SK-N-SH (cell line): ENCODE results near the gene S100A10. TPM values are rescaled to one million over a fixed set of nuclear protein-coding genes. Genes with fewer than 3 reads are reported as not detected.
A peak's percentile ranks its signal among the peaks of the same experiment; 100 is the strongest.

Source experiments
- CTCF ChIA-PET: fragments of 300-600, 350-600 bp; formaldehyde crosslinking; extraction: SDS; loops from one replicate; lab custom pipeline; 2021; lab: Yijun Ruan, JAX
- POLR2A ChIA-PET: fragments of 350-600 bp; sonication (Branson Sonifier 250); formaldehyde crosslinking; extraction: SDS; loops from one replicate; lab custom pipeline; 2020; ENCODE audit warnings: antibody characterized with exemption, inconsistent platforms; lab: Yijun Ruan, JAX
- DNase-seq: peaks from one replicate; pipeline ENCODE4 v3.0.0; 2012
- H2AFZ ChIP-seq: fragments of 200-600 bp; sonication (generic); 2 replicates; pipeline ENCODE4 v1.8.1; 2016; ENCODE audit warnings: antibody characterized with exemption, mild to moderate bottlenecking, low read depth
- H3F3A ChIP-seq: fragments of 200-600 bp; sonication (generic); replicated peaks from 2 replicates; pipeline ENCODE3; 2016; ENCODE audit warnings: antibody characterized with exemption, mild to moderate bottlenecking; ENCODE audit not compliant: insufficient read depth
- H3K27ac ChIP-seq, 2 experiments: fragments of 200-500 bp in 1 of 2; fragments of 200-600 bp in 1 of 2; sonication (Bioruptor generic) in 1 of 2; sonication (generic), shearing (Covaris generic) in 1 of 2; 2 replicates each; pipeline versions ENCODE4 v1.5.1 to v1.6.1; 2014 to 2016; ENCODE audit warnings: low read depth in 2 of 2, inconsistent platforms in 1 of 2, low read length in 1 of 2, mild to moderate bottlenecking in 1 of 2, mixed read lengths in 1 of 2
- H3K27me3 ChIP-seq: fragments of 200-600 bp; sonication (generic), shearing (Covaris generic); 2 replicates; pipeline ENCODE4 v1.6.1; 2016; ENCODE audit warnings: mixed run types; ENCODE audit not compliant: insufficient read depth
- H3K36me3 ChIP-seq, 2 experiments: fragments of 200-500 bp in 1 of 2; fragments of 200-600 bp in 1 of 2; sonication (Bioruptor generic) in 1 of 2; sonication (generic) in 1 of 2; replicated peaks in 1 of 2; 2 replicates each; pipeline versions ENCODE3 to v1.5.1; 2014 to 2016; ENCODE audit warnings: low read length in 1 of 2, mild to moderate bottlenecking in 1 of 2; ENCODE audit not compliant: insufficient read depth in 2 of 2, control insufficient read depth in 1 of 2
- H3K4me1 ChIP-seq, 2 experiments: fragments of 200-500 bp in 1 of 2; fragments of 200-600 bp in 1 of 2; sonication (Bioruptor generic) in 1 of 2; sonication (generic), shearing (Covaris generic) in 1 of 2; 2 replicates each; pipeline versions ENCODE4 v1.5.1 to v1.6.1; 2014 to 2016; ENCODE audit warnings: low read depth in 1 of 2, low read length in 1 of 2, mixed run types in 1 of 2; ENCODE audit not compliant: insufficient read depth in 2 of 2, control insufficient read depth in 1 of 2
- H3K4me2 ChIP-seq: fragments of 200-600 bp; sonication (generic), shearing (Covaris generic); 2 replicates; pipeline ENCODE4 v1.6.1; 2017; ENCODE audit warnings: mixed run types
- H3K4me3 ChIP-seq, 2 experiments: fragments of 200-500 bp in 1 of 2; fragments of 200-600 bp in 1 of 2; sonication (Bioruptor generic) in 1 of 2; sonication (generic), shearing (Covaris generic) in 1 of 2; 2 replicates each; pipeline versions ENCODE4 v1.5.1 to v1.8.1; 2014 to 2016; ENCODE audit warnings: low read depth in 2 of 2, inconsistent platforms in 1 of 2, low read length in 1 of 2, mild to moderate bottlenecking in 1 of 2, mixed read lengths in 1 of 2, moderate library complexity in 1 of 2
- H3K79me2 ChIP-seq: fragments of 200-600 bp; sonication (generic); 2 replicates; pipeline ENCODE4 v1.8.1; 2017; ENCODE audit warnings: mild to moderate bottlenecking; ENCODE audit not compliant: insufficient read depth
- H3K9ac ChIP-seq: fragments of 200-600 bp; sonication (generic); 2 replicates; pipeline ENCODE4 v1.6.1; 2017; ENCODE audit warnings: mixed run types
- H3K9me2 ChIP-seq: fragments of 200-600 bp; sonication (generic); 2 replicates; pipeline ENCODE4 v1.6.1; 2017; ENCODE audit warnings: mixed run types
- H3K9me3 ChIP-seq: fragments of 200-600 bp; sonication (generic); 2 replicates; pipeline ENCODE4 v1.6.1; 2017; ENCODE audit warnings: mixed run types, mild to moderate bottlenecking, moderate library complexity
- H4K20me1 ChIP-seq: fragments of 200-600 bp; sonication (generic); 2 replicates; pipeline ENCODE4 v1.6.1; 2017; ENCODE audit warnings: mild to moderate bottlenecking, mixed run types; ENCODE audit not compliant: insufficient read depth
- ELF1 ChIP-seq: IDR thresholded peaks from 2 replicates; pipeline ENCODE4 v1.4.0; 2012
- EP300 ChIP-seq, 2 experiments: IDR thresholded peaks; 2 replicates each; pipeline versions ENCODE4 v1.4.0 to v1.6.1; 2012; ENCODE audit warnings: borderline replicate concordance in 1 of 2, low read depth in 1 of 2, low read length in 1 of 2
- FOSL2 ChIP-seq: IDR thresholded peaks from 2 replicates; pipeline ENCODE4 v1.4.0; 2012; ENCODE audit warnings: low read depth, mild to moderate bottlenecking, moderate library complexity, borderline replicate concordance
- GABPA ChIP-seq: IDR thresholded peaks from 2 replicates; pipeline ENCODE4 v1.4.0; 2012; ENCODE audit warnings: low read depth, mild to moderate bottlenecking
- GATA2 ChIP-seq: sonication (generic); formaldehyde crosslinking; IDR thresholded peaks from 2 replicates; pipeline ENCODE4 v1.5.0; 2020; ENCODE audit warnings: mild to moderate bottlenecking, missing genetic modification reagents
- JUND ChIP-seq: IDR thresholded peaks from 2 replicates; pipeline ENCODE4 v1.4.0; 2012
- MAX ChIP-seq: IDR thresholded peaks from 2 replicates; pipeline ENCODE4 v1.4.0; 2012; ENCODE audit warnings: low read depth
- MEF2A ChIP-seq: IDR thresholded peaks from 2 replicates; pipeline ENCODE4 v1.4.0; 2012; ENCODE audit warnings: low read depth, borderline replicate concordance
- MXI1 ChIP-seq: IDR thresholded peaks from 2 replicates; pipeline ENCODE4 v1.6.1; 2012; ENCODE audit warnings: mild to moderate bottlenecking, low read depth, low read length, improper control_type of control experiment
- NFIC ChIP-seq: IDR thresholded peaks from 2 replicates; pipeline ENCODE4 v1.4.0; 2012; ENCODE audit warnings: borderline replicate concordance
- PBX3 ChIP-seq: IDR thresholded peaks from 2 replicates; pipeline ENCODE4; 2012
- POLR2AphosphoS5 ChIP-seq: IDR thresholded peaks from 2 replicates; pipeline ENCODE4 v1.6.1; 2012; ENCODE audit warnings: low read depth, low read length
- RAD21 ChIP-seq: IDR thresholded peaks from 2 replicates; pipeline ENCODE4 v1.6.1; 2012; ENCODE audit warnings: mild to moderate bottlenecking, low read length
- REST ChIP-seq: IDR thresholded peaks from 2 replicates; pipeline ENCODE4 v1.6.1; 2012; ENCODE audit warnings: mild to moderate bottlenecking, low read depth, low read length, moderate library complexity
- RFX5 ChIP-seq: IDR thresholded peaks from 2 replicates; pipeline ENCODE4 v1.6.1; 2012; ENCODE audit warnings: mild to moderate bottlenecking, improper control_type of control experiment, low read length
- RXRA ChIP-seq: IDR thresholded peaks from 2 replicates; pipeline ENCODE4 v1.4.0; 2012; ENCODE audit warnings: low read depth, mild to moderate bottlenecking, borderline replicate concordance
- TAF1 ChIP-seq: IDR thresholded peaks from 2 replicates; pipeline ENCODE4 v1.6.1; 2012; ENCODE audit warnings: low read depth, mild to moderate bottlenecking, low read length, moderate library complexity, borderline replicate concordance
- TCF12 ChIP-seq: IDR thresholded peaks from 2 replicates; pipeline ENCODE4 v1.4.0; 2012
- TEAD4 ChIP-seq: IDR thresholded peaks from 2 replicates; pipeline ENCODE4 v1.4.0; 2012; ENCODE audit warnings: mild to moderate bottlenecking, borderline replicate concordance; ENCODE audit not compliant: insufficient read depth
- WGBS: methylation state at CpG from one replicate; pipeline ENCODE4 v1.1.6; 2017; ENCODE audit warnings: low lambda C conversion rate; 5-methylcytosine and 5-hydroxymethylcytosine counted together
- polyA plus RNA-seq, 3 experiments: library from polyadenylated mRNA; depleted of rRNA; stranded (reverse); fragments of >200 nt; gene quantifications; 2 replicates each; pipeline ENCODE4 v1.2.3, GENCODE V29; 2012

The S100A10 gene
- polyA plus RNA-seq, 1 of the 3 experiments (the other 2 are of a cell fraction) = 161 TPM

- H3K4me3 ChIP-seq = peak overlapping the region; percentile 21 to 46; a peak in 3 of 4 replicates
- H3K9me3 ChIP-seq = no peaks in the 10 kb centered on the region
- DNase-seq = no peak
- peaks cover 49% of the 10 kb centered on the region for H3F3A ChIP-seq
- H3K36me3 ChIP-seq = peaks cover 26 to 32% of the 10 kb centered on the region in 2 experiments
- peaks cover 30% of the 10 kb centered on the region for H4K20me1 ChIP-seq
- H3K4me1 ChIP-seq = peaks cover 25 to 48% of the 10 kb centered on the region in 2 experiments
- no peak overlapping the region for H2AFZ ChIP-seq
- CTCF ChIA-PET = interaction anchor here (1.0 to 5.7 kb wide), 3 partner anchors 13 to 55 kb away, joined by 3 to 39 read pairs (median 6); no protein-coding TSS in a partner anchor
- 7% methylated on average over 2 of the region's 2 CpGs for WGBS
- peak overlapping the region; percentile 84 for H3K4me2 ChIP-seq
- peak overlapping the region; percentile 92 for H3K9ac ChIP-seq
- TF ChIP-seq MAX = peak; percentile 66; the same call in 1 of the 2 replicates
- TF ChIP-seq TAF1 = peak; percentile 28; the same call in 1 of the 2 replicates
- no peak for TF ChIP-seq MEF2A
- TF ChIP-seq RAD21 = no peak
- TF ChIP-seq PBX3 = peak; percentile 97
- peak; percentile 95 for TF ChIP-seq JUND
- peak; percentile 88 for TF ChIP-seq NFIC
- no peak for TF ChIP-seq ELF1
- peak in 1 of 2 experiments; percentile 93; a peak in 2 of 4 replicates for TF ChIP-seq EP300 (IDR thresholded peaks at IDR 0.05; ENCODE audit: borderline replicate concordance in 1 of 2, low read depth in 1 of 2, low read length in 1 of 2)
- no peak for TF ChIP-seq RFX5
- TF ChIP-seq GABPA = no peak
- no peak for TF ChIP-seq REST
- TF ChIP-seq GATA2 (CRISPR knock-in tag) = no peak
- TF ChIP-seq MXI1 = no peak
- TF ChIP-seq TEAD4 = peak; percentile 96
- TF ChIP-seq TCF12 = peak; percentile 93
- TF ChIP-seq RXRA = peak; percentile 40; the same call in 1 of the 2 replicates
- peak; percentile 95 for TF ChIP-seq FOSL2
- peak; percentile 75; the same call in 1 of the 2 replicates for TF ChIP-seq POLR2AphosphoS5
- H3K9me2 ChIP-seq = no peaks in the 10 kb centered on the region
- POLR2A ChIA-PET = no interaction called here
- H3K27me3 ChIP-seq = no peaks in the 10 kb centered on the region
- peak overlapping the region; percentile 95 to 96 for H3K27ac ChIP-seq
- H3K79me2 ChIP-seq = peaks cover 92% of the 10 kb centered on the region
Measured at GRCh38 chr1:151988405-151988923, 5.2 kb downstream of the S100A10 start.
